ENCODE measurements around the gene FCHO2. TPM values are rescaled to one million over a fixed set of nuclear protein-coding genes. Genes with fewer than 3 reads are reported as not detected.

The FCHO2 gene
- total and polyA plus RNA-seq, 2 of the 8 experiments (the other 6 are each of a cell fraction or from before 2014, with no cell fraction given): 4.3 to 15.7 TPM

DNA sequence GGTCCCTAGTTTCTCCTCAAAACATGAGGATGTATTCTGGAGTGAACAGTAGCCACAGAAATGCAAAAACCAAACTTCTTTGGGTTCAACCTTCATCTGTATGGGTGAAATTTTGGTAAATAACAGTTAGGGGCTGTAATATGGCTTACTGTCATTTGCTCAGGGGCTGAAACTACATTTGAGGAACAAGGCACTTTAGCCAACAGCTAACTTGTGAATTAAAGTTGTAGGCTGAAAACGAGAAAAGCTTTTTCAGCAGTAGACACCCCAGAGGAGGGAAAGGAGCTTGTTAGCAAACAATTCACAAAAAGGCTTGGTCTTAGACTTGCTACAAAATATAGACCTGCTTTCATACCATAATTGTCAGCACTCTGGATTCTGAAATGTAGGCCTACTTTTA lies 171.1 kb downstream of the FCHO2 start:
- H4K91ac ChIP-seq (replicated peaks; ENCODE audit: insufficient read length, low read length): no peak overlapping the region
- H2AK5ac ChIP-seq (ENCODE audit: low read depth, low read length): no peak overlapping the region
- DNase-seq (ENCODE audit: low read depth in 1 of 2, low spot score in 2 of 2) (no peak), FAIRE-seq (no peak)
- WGBS, 2 experiments (ENCODE audit: extremely low coverage in 1 of 2, insufficient coverage in 1 of 2, insufficient read length in 1 of 2, insufficient replicate concordance in 2 of 2, low coverage in 1 of 2, low lambda C conversion rate in 2 of 2, missing lambda C conversion rate in 1 of 2): 86% methylated on average over 1 of the region's 1 CpG; no CpG with 5 or more reads in 1 of the 2 experiments
- H3K23ac ChIP-seq (ENCODE audit: insufficient read length): no peak overlapping the region
- H2AFZ ChIP-seq (ENCODE audit: low read length): no peak overlapping the region
- H3K23me2 ChIP-seq (ENCODE audit: low read depth, low read length): no peaks in the 10 kb centered on the region
- no peak overlapping the region for H3K9ac ChIP-seq (replicated peaks in 1 of 4; ENCODE audit: extremely low read depth in 1 of 4, low read depth in 3 of 4, low read length in 3 of 4)
- H3K36me3 ChIP-seq (ENCODE audit: control insufficient read depth in 2 of 4, insufficient read depth in 4 of 4, low read length in 3 of 4): no peaks in the 10 kb centered on the region
- H3K4me2 ChIP-seq (ENCODE audit: insufficient read depth in 1 of 2, low read depth in 2 of 2, low read length in 2 of 2): no peak overlapping the region
- peaks cover 0 to 4% (median 1%) of the 10 kb centered on the region in 4 experiments; a peak in 5 of 7 replicates for H3K4me1 ChIP-seq (replicated peaks in 1 of 4; ENCODE audit: control insufficient read depth in 3 of 4, insufficient read depth in 4 of 4, low read length in 3 of 4)
- POLR2A ChIA-PET (ENCODE audit: partially characterized antibody): no interaction called here
- peaks cover 0 to 7% (median 4%) of the 10 kb centered on the region in 4 experiments; a peak in 6 of 7 replicates for H3K27me3 ChIP-seq (replicated peaks in 1 of 4; ENCODE audit: control insufficient read depth in 3 of 4, extremely low read depth in 1 of 4, insufficient read depth in 3 of 4, low read length in 3 of 4)
- TF ChIP-seq ASH2L (IDR thresholded peaks at IDR 0.05; ENCODE audit: low read length): no peak
- TF ChIP-seq JUN (IDR thresholded peaks at IDR 0.05; ENCODE audit: low read depth, low read length): no peak
- TF ChIP-seq KDM4A (IDR thresholded peaks at IDR 0.05; ENCODE audit: low read depth, low read length, severe bottlenecking): no peak
- TF ChIP-seq HDAC2 (IDR thresholded peaks at IDR 0.05; ENCODE audit: borderline replicate concordance in 1 of 2, low read depth in 2 of 2, low read length in 2 of 2): no peak
- no peak for TF ChIP-seq RFX5 (IDR thresholded peaks at IDR 0.05; ENCODE audit: borderline replicate concordance, low read depth, low read length)
- TF ChIP-seq RBBP5 (IDR thresholded peaks at IDR 0.05; ENCODE audit: borderline replicate concordance, low read depth, low read length): no peak
- TF ChIP-seq TCF12 (IDR thresholded peaks at IDR 0.05; ENCODE audit: low read depth, low read length): no peak
- no peak for TF ChIP-seq SP2 (IDR thresholded peaks at IDR 0.05; ENCODE audit: low read length)
- TF ChIP-seq GTF2F1 (IDR thresholded peaks at IDR 0.05; ENCODE audit: borderline replicate concordance, low read depth, low read length): no peak
- no peak for TF ChIP-seq NRF1 (IDR thresholded peaks at IDR 0.05; ENCODE audit: low read depth, low read length)
- CTCF ChIA-PET (ENCODE audit: partially characterized antibody): interaction anchor here (1.2 to 4.9 kb wide), 4 partner anchors 9 to 27 kb away, joined by 3 to 24 read pairs (median 4); no protein-coding TSS in a partner anchor
- H4K5ac ChIP-seq (ENCODE audit: insufficient read length, low read depth, low read length): no peak overlapping the region
- no peaks in the 10 kb centered on the region for H4K20me1 ChIP-seq (replicated peaks in 1 of 2; ENCODE audit: control insufficient read depth in 1 of 2, insufficient read depth in 2 of 2, low read length in 2 of 2)
- no peak overlapping the region for H2BK20ac ChIP-seq (ENCODE audit: low read length)
- H2BK15ac ChIP-seq (ENCODE audit: low read length): no peak overlapping the region
- H3K4ac ChIP-seq (replicated peaks; ENCODE audit: insufficient read length, low read depth, low read length): no peak overlapping the region
- H3K79me1 ChIP-seq (ENCODE audit: low read depth, low read length): no peaks in the 10 kb centered on the region
- no peak overlapping the region for H3K4me3 ChIP-seq (ENCODE audit: extremely low read depth in 1 of 4, insufficient read depth in 2 of 4, low read depth in 3 of 4, low read length in 4 of 4)
- H3K9me3 ChIP-seq (ENCODE audit: insufficient read depth in 2 of 2, low read depth in 1 of 2, low read length in 1 of 2): no peaks in the 10 kb centered on the region
- H3K56ac ChIP-seq (replicated peaks; ENCODE audit: insufficient read length, low read depth, low read length): no peak overlapping the region
- H3K18ac ChIP-seq (ENCODE audit: extremely low read depth, low read length): no peak overlapping the region
- H3K27ac ChIP-seq (ENCODE audit: low read depth, low read length): no peak overlapping the region
- H2BK5ac ChIP-seq (ENCODE audit: low read depth, low read length): no peak overlapping the region
- no peaks in the 10 kb centered on the region for H3K79me2 ChIP-seq (ENCODE audit: control insufficient read depth in 1 of 2, insufficient read depth in 2 of 2, low read length in 2 of 2)
- no peak overlapping the region for H3K14ac ChIP-seq (ENCODE audit: insufficient read length)
- H2BK12ac ChIP-seq (ENCODE audit: low read depth, low read length): no peak overlapping the region
- no peak overlapping the region for H4K8ac ChIP-seq (ENCODE audit: extremely low read depth, insufficient read depth, low read length)
- H2BK120ac ChIP-seq (replicated peaks; ENCODE audit: low read depth, low read length): no peak overlapping the region
